Cardiac fibroblast (primary cell): Measurements from ENCODE around the gene RAC3.

ENCODE experiments used
- DNase-seq, 2 donors: peaks; one replicate each; pipeline versions ENCODE4 v3.0.0 to v3.0.0-alpha.2; 2010; ENCODE audit warnings: low read depth in 2 of 2
- H3K4me3 ChIP-seq, 2 donors: replicated peaks in 1 of 2; 1 replicate in 1 of 2; 2 replicates in 1 of 2; pipeline ENCODE4 v1.5.1; 2011; ENCODE audit warnings: low read depth in 2 of 2, low read length in 2 of 2, mild to moderate bottlenecking in 2 of 2, moderate library complexity in 1 of 2
- TF ChIP-seq, protein P1 (sequence below): IDR thresholded peaks from one replicate; pipeline ENCODE4 v1.5.1; 2011; ENCODE audit warnings: low read depth, mild to moderate bottlenecking, low read length, inconsistent platforms

Gene RAC3

DNA sequence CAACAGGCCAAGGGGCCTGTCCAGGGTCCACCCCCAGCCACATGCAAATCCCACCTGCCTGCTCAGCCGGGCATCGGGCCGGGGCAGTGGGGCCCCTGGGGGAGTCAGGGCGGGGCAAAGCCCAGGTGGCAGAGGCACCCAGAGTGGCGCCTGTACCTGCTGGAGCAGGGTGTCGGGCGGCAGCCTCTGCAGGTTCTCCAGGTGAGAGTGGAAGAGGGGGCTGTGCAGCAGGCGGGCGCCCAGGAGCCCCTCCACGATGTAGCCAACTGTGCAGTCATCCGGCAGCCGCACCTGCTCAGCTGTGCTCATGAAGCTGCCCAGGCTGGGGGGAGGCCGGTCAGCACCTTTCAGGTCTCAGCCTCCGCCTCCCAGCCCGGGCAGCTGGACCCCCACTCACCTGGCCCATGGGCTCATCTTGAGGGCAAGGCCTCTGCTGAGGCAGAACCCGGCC, 18.1 kb downstream of the RAC3 start:
- H3K4me3 ChIP-seq, result no peak overlapping the region
- DNase-seq, result no peak
- TF ChIP-seq, protein P1, sequence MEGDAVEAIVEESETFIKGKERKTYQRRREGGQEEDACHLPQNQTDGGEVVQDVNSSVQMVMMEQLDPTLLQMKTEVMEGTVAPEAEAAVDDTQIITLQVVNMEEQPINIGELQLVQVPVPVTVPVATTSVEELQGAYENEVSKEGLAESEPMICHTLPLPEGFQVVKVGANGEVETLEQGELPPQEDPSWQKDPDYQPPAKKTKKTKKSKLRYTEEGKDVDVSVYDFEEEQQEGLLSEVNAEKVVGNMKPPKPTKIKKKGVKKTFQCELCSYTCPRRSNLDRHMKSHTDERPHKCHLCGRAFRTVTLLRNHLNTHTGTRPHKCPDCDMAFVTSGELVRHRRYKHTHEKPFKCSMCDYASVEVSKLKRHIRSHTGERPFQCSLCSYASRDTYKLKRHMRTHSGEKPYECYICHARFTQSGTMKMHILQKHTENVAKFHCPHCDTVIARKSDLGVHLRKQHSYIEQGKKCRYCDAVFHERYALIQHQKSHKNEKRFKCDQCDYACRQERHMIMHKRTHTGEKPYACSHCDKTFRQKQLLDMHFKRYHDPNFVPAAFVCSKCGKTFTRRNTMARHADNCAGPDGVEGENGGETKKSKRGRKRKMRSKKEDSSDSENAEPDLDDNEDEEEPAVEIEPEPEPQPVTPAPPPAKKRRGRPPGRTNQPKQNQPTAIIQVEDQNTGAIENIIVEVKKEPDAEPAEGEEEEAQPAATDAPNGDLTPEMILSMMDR, result no peak

DNA sequence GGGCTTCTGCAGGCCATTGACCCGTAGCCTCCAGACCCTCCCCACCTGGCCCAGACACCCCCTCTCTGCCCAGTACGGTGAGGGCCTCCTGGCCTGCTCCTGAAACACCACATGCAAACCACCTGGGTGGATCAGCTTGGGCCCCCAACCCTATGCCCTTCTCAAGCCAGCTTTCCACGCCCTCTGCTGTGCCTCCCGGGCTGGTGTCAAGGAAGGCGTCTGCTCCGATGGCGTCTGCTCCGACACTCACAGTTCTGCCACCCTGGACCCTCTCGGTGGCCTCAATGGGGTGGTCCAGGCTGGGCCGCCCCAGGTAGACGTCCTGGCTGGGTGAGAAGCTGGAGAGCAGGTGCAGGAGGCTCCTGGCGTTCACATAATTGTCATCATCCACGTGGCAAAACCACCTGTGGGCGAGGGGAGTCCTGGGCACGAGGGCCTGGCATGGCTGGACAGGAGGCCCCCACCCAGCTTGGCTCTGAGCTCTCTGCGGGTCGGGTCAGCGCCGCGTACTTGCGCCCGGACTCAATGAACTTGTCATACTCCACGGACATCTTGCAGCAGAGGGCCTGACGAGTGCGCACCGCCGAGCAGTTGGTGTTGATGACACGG, 18.8 kb downstream of the RAC3 start:
- no peak for DNase-seq
- H3K4me3 ChIP-seq, result peak overlapping the region; percentile 51 to 80
- TF ChIP-seq, protein P1, result no peak

DNA sequence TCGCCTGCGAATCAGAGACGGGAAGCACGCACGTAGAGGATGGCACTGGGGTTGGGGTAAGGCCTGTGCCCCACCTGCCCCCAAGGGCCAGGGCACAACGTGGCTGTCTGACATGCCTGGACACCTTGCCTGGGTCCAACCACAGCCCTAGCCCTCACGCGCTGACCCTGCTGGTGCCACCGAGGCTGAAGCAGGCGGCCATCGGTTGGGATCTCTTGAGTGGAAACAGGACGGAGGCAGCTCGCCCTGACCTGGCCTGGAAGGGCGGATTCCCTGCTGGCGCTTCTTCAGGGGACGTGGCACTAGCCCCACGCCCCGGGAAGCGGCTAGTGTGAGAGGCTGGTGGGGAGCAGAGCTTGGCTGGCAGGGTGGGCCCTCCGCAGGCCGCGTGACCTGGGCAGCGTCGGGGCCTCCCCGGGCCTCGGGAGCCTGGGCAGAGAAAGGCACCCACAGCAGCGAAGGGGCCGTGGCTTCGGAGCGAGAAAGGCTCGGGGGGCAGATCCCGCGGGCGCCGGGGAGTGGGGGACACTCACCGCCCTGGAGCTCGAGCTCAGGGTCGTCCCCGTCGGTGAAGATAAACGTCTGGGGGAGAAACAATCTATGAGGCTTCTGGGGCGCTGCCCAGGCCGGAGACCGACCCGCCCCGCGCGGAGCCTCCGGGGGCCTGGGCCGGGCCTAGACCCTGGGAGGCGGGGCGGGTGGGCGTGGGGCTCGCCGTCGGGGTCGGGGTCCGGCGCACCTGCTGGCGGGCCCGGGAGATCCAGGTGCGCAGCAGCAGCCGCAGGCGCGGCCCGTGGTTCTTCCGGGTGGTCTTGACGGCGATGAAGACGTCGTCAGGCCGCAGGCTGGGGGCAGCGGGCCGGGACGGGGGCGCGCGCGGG, 19.5 kb downstream of the RAC3 start:
- no peak for DNase-seq
- peak overlapping the region; percentile 51 to 80 for H3K4me3 ChIP-seq
- TF ChIP-seq, protein P1, result no peak

DNA sequence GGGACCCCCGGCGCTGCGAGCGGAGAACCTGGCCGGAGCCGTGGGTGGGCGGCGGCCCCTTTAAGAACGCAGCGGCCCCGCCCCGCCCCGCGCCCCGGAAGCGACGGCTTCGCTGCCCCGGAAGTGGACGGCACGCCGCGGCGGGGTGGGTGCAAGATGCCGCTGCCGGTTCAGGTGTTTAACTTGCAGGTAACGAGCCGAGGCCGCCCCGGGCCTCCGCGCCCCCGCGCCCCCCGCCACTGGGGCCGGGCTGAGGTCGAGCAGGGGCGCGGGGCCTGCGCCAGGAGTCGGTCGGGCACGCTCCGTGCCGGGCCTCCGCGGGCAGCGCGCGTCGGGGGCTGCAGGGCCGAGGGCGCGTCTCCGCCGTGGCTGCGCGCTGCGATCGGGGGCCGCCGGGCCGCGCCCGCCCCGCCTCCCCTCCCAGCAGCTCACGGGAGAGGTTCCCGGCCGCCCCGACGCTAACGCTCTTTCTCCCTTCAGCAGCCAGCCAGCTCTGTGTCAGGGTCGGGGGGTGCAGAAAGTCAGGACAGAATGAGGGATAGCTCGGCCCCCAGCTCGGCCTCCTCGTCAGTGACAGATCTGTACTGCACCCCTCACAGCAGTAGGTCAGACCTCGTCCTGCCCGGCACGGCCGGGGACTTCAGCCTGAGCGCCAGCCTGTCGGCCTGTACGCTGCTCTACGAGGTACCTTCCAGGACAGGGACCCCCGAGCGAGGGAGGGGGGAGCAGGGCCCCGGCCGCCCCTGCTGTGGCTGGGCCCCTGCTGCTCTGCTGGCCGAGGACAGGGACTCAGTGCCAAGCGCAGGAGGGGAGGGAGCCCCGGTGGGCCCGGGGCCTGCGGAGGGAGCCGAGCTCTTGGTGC, 20.5 kb downstream of the RAC3 start, which contains the start of the genes GPS1 and RFNG:
TSS of gene GPS1 (plus strand) at position 123 of the 862 bp plus-strand sequence. CDS start at position 157, 34 bp downstream.
TSS of gene RFNG (minus strand) at position 36 of the 862 bp plus-strand sequence. CDS start 45 bp downstream, outside the sequence.
- TF ChIP-seq, protein P1, result no peak
- peak within 1 kb of the TSS; percentile 80 to 84 for H3K4me3 ChIP-seq
- DNase-seq, result peak; percentile 41 to 63

DNA sequence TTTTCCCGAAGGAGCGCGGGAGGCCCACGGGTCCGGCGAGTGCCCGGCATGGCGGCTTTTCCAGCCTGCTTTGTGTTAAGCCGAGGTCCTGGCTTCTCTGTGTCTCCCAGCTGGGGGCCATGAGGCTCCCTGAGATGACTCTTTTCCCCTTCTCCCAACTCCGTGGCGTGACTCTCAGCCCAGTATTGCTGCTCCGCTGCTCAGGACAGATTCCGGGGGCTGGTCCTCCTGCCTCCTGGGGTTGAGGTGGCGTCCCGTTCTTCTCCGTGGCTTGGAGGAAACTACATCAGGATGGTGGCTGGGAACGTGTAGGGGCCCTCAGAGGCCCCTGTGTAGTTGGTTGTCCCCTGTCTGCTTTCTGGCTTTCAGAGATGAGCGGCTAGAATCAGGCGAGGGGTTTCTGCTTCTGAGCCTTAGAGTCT, 21.2 kb downstream of the RAC3 start:
- peak overlapping the region; percentile 80 to 84 for H3K4me3 ChIP-seq
- DNase-seq, result no peak
- TF ChIP-seq, protein P1, result no peak

DNA sequence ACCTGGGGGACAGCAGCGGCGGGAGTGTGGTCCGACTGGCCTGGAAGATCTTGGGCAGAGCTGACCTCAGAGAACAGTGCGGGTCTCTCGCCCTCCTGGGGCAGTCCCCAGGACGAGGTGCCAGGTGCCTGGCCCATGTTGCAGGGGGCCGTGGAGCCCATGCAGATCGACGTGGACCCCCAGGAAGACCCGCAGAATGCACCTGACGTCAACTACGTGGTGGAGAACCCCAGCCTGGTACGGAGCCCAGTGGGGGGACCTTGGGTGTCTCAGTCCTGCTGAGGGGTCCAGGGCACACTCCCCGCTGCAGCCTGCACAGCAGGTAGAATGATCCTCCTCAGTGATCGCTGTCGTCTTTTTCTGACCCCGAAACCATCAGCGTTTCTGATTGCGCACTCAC, 21.7 kb downstream of the RAC3 start:
- TF ChIP-seq, protein P1, result no peak
- DNase-seq, result no peak
- H3K4me3 ChIP-seq, result peak overlapping the region; percentile 80 to 84
